Ramos (cell line): ENCODE data around the gene TWF2.

Experiments used
- in situ Hi-C: fragments of 300-500 bp; cut with MboI; formaldehyde crosslinking; loops from one replicate; pipeline ENCODE4 v1.14.3; 2022; ENCODE audit warnings: low sequenced_read_pairs; ENCODE audit not compliant: unreplicated experiment

The TWF2 gene

DNA sequence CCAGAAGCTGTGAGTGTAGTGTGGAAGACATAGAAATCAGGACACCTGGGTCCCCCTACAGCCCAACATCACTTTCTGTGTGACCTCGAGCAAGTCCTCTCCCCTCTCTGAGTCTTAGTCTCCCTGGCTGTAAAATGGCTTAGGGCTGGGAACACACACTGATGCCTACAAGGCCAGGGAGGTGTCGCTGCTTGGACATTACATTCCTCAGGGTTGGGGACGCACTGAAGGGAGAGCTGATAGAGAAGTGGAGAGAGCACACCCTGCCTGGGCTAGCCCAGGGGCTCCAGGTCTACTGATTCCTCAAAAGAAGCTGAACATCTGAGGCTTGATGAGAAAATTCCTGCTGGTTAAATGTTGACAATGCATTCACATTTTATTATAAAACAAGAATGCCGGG lies 47.3 kb downstream of the TWF2 start:
- in situ Hi-C loops = no loop called here

DNA sequence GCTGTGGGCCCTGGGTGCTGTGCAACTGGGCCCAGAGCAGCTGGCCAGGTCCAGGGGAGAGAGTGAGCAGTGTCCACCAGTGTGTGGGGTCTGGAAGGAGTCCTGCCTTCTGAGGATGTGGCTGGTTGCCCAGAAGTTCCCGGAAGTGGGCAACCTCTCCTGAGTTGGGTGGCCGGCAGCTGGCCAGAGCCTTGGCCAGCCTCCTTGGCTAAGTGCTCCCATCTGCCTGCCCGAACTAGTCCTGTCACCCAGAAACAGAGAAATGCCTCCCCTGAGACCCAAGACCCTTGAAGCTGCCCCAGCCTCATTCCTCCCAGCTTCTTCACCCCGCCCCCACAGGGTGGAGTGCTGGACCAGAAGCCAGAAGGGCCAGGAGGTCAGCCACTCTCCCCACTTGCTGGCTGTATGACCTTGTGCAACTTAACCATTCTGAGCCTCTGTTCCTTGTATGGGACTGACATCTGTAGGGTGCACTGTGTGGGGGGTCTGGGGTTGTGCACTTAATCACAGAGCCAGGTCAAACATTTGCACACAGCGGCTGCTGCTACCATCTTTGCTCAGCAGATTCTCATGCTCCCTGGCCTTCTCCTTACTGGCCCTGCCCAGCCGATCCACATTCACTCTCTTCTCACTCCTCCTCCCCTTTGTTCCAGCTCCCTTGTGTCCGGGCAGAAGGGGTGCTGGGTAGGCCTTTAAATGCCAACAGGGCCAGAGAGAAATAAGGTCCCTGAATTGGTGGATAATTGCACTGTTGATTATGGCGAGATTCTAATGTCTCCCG lies 48.5 kb downstream of the TWF2 start:
- in situ Hi-C loops = no loop called here

DNA sequence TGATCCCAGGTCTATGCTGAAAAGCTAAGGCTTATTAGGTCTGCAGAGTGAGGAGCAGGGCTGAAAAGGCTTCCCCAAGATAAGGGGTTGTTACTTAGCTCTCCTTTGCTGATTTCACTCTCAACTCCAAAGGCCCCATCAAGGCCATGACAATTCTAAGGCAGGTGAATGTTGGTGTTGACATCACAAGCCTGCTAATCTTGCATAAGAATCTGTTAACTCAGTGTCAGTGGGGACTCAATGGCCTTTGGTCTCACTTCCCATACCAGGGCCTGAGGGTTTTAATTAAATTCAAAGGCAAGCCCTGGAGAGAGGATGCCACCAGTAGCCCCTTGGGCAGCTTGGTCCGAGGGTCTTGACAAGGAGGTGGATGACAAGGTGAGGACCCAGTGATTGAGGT lies 50.4 kb downstream of the TWF2 start:
- in situ Hi-C loops = no loop called here

DNA sequence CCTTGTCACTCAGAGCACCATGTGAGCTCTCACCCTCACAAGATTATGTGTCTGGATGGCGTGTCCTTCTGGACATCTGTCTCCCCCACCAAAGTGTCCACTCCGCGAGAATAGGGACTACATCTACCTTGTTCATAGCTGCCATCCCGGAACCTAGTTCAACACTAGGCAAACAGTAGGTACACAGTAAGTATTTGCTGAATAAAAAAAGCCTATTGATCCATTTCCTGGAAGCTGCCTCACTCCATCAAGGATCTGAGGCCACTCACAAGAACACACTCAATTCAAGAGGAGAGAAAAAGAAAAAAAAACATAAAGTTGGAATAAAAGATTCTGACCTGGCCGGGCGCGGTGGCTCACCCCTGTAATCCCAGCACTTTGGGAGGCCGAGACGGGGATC lies 52.2 kb downstream of the TWF2 start:
- in situ Hi-C loops = no loop called here

DNA sequence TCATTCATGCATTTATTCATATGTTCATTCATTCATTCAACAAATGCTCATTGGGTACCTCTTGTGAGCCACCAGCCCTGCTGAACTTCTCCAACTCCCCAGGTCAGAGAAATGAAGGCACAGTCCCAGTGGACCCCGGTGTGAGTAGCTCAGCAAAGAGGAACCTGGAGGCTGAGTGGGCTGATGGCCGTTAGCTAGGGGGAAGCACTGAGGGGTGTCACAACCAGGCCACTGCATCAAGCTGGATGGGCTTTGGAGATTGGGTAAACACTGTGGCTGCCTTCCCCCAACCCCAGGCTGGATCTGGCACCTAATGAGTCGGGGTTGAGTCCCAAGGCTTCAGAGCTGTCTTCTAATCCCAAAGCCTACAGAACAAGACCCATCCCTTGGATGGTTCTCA lies 53.1 kb downstream of the TWF2 start:
- in situ Hi-C loops = no loop called here

DNA sequence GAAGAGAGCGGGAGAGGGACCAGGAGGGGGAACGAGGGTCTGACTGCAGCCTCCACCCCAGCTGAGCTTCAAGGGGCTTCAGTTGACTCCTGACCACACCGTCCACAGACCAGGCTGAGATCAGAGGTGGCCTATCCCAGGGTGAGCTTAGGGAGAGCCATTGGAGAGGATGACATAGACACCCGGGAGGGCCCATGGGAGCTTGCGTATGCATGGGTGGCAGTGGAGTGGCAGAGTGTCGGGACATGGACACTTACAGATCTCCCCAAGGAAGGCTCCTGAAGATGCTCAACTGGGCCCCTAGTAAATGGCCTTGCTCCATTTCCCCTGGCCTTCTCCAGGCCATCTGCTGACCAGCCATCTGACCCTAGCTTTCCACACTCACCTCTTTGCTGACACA lies 53.6 kb downstream of the TWF2 start:
- in situ Hi-C loops = no loop called here

DNA sequence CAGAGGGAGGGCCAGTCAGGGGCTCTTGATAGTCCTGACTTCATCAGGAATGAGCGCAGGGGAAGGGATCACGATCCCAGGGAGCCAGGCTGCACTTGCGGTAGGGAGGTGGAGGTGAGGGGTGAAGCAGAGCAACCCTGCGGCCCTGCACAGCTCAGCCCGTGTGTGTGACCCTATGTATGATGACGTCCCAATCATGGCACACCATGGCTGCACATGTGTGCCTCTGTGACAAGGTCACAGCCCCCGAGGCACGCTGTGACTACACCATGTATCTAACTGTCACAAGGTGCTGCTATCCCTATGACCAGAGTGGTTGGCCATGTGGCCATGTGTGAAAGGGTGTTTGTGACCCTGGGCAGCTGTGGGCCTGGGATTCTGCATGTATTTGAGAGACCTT lies 54.3 kb downstream of the TWF2 start:
- in situ Hi-C loops = no loop called here

DNA sequence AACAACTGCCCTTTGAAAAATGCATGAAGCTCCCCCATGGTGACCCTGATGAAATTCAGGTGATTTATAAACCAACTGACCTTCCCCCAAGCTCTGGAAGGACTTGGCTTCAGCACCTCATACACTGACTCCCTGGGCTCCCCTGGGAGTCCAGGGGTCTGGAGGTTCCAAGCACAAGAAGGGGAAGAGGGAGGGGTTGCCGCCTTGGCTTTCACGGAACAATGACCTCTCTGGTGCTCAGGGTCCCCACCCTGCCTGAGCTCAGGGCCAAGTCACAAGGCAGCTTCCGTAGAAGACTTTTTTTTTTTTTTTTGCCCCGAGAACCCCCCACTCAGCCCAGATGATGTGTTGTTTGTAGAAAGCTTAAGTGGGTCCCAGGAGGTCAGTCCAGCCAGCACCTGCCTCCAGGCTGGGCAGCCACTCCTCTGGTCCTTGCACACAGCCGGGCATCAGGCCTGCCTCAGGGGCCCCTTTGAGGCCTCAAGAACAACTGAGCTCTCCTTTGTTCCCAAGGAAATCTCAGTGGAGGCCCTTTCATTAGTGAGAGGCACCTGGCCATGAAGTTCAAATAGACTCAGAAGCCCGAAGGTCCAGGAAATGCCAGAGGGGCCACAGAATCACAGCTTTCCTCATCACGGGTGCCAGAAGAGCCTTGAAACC lies 55.0 kb downstream of the TWF2 start:
- in situ Hi-C loops = no loop called here

DNA sequence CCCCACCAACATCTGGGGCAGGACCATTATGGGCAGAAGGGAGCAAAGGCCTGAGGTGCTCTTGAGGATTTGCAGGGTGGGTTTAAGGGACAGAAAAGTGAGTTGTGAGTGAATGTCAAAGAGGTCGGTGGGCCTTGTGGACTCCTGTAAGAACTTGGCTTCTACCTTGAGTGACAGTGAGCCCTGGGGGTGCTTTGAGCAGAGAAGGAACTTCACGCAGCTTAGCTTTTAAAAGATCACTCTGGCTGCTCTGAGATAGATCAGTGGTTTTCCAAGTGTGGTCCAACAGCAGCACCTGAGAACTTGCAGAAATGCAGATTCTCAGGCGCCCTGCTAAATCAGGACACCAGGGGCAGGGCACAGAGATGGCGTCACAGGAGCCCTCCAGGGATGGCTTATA lies 56.3 kb downstream of the TWF2 start:
- in situ Hi-C loops = no loop called here

DNA sequence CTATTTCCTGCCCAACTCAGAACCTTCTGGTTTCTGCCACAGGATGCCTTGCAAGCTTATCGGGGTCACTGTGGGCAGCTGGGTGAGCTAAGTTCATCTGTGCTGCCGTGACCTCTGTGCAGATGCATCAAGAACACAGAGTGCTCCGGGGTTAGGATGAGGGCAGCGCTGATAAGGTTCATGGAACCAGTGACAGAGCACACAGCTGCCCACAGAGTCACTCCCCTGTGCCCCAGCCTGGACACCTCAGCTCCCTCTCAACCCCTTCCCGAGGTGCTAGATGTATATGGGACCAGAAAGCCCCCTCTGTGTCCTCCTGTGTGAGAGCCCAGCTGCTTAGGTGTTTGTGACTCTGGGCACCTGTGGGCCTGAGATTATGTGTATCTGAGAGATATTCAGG lies 56.8 kb downstream of the TWF2 start:
- in situ Hi-C loops = no loop called here

DNA sequence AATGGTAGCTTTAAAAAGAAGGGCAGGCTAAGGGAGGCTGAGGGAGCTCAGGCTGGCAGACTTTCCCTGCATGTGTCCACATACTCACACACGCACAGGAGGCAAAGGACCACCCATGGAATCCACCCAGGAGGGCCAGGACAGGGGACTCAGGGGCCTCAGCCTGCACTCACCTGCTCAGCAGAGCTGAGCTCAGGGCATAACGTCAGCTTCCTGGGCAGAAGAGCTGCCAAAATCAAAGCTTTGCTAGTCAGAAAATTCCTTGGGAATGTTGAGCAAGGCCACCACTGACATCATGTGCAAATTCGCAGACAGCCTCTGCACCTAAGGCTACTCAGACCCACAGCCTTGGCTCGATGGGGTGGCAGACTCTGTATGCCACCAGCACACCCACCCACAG lies 57.4 kb downstream of the TWF2 start:
- in situ Hi-C loops = no loop called here
